ENCODE measurements around the gene INPP1.
A peak's percentile ranks its signal among the peaks of the same experiment; 100 is the strongest.
"Not testable (repeated sequence)": the region's sequence is repeated elsewhere in the genome, so short reads cannot be mapped to it uniquely, and the experiment has no call there.

Gene INPP1

DNA sequence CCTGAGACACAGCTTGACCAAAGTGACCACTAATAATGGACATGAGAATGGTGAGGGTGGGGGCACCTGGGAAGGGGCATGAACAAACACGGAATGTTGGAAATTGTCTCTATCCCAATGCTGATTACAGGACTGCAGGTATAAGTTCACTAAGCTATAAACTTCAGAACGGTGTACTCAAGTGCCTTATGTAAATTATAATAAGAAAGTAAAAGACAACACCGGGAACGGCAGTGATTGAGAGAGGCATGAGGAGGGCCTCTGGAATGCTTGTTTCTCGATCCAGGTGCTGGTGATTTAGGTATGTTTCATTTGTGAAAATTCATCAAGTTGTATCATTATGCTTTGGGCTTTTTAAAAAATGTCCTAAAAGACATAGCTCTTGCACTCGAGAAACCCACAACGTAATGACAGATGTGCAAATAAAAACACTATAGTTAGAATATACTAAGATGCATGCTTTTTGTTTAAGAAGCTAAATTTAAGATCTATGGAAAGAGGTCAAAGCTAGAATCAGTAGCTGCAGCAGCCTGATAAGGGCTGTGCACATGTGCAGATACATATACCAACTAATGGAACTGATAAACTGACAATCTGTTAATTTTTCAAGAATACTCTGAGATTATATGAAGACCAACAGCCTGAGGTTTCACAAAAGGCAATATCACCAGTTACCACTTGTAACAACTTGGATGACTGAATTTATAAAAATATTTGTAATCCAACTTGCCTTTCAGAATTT, 31.3 kb upstream of the INPP1 start:
- TF ChIP-seq, protein P1, sequence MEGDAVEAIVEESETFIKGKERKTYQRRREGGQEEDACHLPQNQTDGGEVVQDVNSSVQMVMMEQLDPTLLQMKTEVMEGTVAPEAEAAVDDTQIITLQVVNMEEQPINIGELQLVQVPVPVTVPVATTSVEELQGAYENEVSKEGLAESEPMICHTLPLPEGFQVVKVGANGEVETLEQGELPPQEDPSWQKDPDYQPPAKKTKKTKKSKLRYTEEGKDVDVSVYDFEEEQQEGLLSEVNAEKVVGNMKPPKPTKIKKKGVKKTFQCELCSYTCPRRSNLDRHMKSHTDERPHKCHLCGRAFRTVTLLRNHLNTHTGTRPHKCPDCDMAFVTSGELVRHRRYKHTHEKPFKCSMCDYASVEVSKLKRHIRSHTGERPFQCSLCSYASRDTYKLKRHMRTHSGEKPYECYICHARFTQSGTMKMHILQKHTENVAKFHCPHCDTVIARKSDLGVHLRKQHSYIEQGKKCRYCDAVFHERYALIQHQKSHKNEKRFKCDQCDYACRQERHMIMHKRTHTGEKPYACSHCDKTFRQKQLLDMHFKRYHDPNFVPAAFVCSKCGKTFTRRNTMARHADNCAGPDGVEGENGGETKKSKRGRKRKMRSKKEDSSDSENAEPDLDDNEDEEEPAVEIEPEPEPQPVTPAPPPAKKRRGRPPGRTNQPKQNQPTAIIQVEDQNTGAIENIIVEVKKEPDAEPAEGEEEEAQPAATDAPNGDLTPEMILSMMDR (IDR thresholded peaks at IDR 0.05; ENCODE audit: insufficient read depth, low read depth, low read length, missing control alignments), result no peak
- no peak for DNase-seq (ENCODE audit: low read depth)
- no peak overlapping the region for H3K4me3 ChIP-seq (ENCODE audit: low read depth, low read length)

GRCh38 chr2:190312635-190313025, 30.8 kb upstream of the INPP1 start:
- not testable (repeated sequence) for DNase-seq (ENCODE audit: low read depth); H3K4me3 ChIP-seq (ENCODE audit: low read depth, low read length)

DNA sequence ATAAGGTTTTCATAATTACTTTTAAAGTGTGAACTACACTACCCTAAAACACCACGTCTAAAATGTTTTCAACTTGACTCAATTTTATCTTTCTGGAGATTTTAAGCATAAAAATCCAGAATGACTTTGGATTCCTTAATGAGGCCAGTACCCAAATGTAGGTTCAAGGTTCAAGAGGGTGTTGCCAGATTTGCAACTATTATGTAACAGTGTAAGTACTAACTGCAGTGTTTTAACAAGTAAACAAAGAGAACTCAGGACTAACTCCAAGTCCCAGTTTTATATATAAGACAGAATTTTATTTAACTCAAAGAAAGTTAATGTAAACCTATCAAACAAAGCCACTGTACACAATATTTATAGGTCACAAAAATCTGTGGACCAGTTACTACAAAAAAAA, 29.5 kb upstream of the INPP1 start:
- no peak overlapping the region for H3K4me3 ChIP-seq (ENCODE audit: low read depth, low read length)
- TF ChIP-seq, protein P1 (IDR thresholded peaks at IDR 0.05; ENCODE audit: insufficient read depth, low read depth, low read length, missing control alignments), result no peak
- no peak for DNase-seq (ENCODE audit: low read depth)

DNA sequence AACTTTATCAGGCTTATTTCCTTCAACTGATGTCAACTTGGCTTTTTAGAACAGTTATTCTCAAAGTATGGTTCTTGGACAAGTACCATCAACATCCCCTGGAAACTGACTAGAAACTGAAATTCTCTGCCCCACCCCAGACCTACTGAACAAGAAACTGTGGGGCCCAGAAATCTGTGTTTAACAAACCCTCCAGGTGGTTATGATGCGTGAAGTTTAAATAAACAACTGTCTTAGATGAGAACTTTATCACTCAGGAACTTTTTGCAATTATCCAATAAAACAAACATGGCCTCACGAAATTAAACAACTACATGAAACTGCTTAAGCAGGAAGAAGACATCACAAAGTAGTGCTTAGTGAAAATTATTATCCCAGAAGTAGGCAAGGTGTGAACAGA, 28.1 kb upstream of the INPP1 start:
- DNase-seq (ENCODE audit: low read depth), result peak; percentile 42
- TF ChIP-seq, protein P1 (IDR thresholded peaks at IDR 0.05; ENCODE audit: insufficient read depth, low read depth, low read length, missing control alignments), result no peak
- no peak overlapping the region for H3K4me3 ChIP-seq (ENCODE audit: low read depth, low read length)

DNA sequence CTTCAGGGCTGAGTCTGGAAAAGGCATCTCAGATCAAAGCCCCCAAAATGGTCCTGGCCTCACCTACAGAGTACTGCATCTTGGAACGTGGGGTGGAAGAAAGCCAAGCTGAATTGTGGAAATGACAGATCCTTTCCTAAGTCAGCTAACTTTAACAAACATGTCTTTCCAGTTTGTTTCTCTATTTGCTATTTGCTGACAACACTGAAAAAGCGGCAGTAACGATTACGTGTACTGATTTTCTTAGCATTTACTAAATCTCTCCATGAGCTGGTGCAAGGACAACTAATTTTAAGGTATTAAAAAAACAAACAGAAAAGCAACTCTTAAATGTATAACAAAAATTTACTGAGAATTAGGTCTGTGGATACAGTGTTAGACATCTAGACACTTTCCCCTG, 24.9 kb upstream of the INPP1 start:
- peak overlapping the region; percentile 83 for H3K4me3 ChIP-seq (ENCODE audit: low read depth, low read length)
- TF ChIP-seq, protein P1 (IDR thresholded peaks at IDR 0.05; ENCODE audit: insufficient read depth, low read depth, low read length, missing control alignments), result no peak
- no peak for DNase-seq (ENCODE audit: low read depth)

DNA sequence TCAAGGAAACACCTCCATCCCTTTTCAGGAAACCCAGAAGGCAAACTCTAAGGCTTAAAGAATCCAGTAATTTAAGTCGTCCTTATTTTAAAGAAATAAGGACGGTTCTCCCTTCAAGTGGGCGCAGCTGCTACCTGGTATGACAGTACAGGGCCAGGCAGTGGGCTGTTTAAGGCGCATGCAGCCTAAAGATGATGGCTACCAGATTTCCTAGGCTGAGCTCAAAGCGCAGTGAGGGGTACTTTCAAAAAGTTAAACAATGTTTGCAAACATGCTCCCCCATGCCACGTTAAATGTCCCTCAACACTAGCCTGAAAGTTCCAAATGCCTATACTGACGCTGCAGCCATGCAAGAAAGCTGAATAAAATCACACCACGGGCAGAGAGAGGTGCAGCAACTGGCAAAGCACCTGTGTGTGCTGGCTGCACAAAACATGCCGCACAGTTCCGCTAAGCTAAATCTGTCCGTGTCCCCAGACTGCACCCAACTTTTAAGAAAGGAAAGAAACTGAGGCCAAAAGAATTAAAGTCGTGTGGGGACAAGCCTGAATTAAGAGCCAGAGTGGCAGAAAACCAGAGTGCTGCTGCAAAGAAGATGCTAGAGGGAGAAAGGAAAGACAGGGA, 24.3 kb upstream of the INPP1 start:
- H3K4me3 ChIP-seq (ENCODE audit: low read depth, low read length), result peak overlapping the region; percentile 83
- TF ChIP-seq, protein P1 (IDR thresholded peaks at IDR 0.05; ENCODE audit: insufficient read depth, low read depth, low read length, missing control alignments), result no peak
- peak; percentile 50 for DNase-seq (ENCODE audit: low read depth)

- TF ChIP-seq, protein P1 (IDR thresholded peaks at IDR 0.05; ENCODE audit: insufficient read depth, low read depth, low read length, missing control alignments), result peak; percentile 62
- peak; percentile 97 for DNase-seq (ENCODE audit: low read depth)
- peak within 1 kb of the TSS; percentile 83 for H3K4me3 ChIP-seq (ENCODE audit: low read depth, low read length)
Observed at GRCh38 chr2:190319555-190320498, 23.6 kb upstream of the INPP1 start, which contains the start of gene HIBCH. Gene HIBCH, minus strand, starts transcription at chr2:190319826. Its CDS starts 76 bp downstream, at chr2:190319750.
